ENCODE results near the gene ARL8B. TPM values are rescaled to one million over a fixed set of nuclear protein-coding genes. Genes with fewer than 3 reads are reported as not detected.
A peak's percentile ranks its signal among the peaks of the same experiment; 100 is the strongest.

The ARL8B gene
- polyA plus RNA-seq, 4 donors, result 25.0 to 70.4 (median 31.6) TPM

DNA sequence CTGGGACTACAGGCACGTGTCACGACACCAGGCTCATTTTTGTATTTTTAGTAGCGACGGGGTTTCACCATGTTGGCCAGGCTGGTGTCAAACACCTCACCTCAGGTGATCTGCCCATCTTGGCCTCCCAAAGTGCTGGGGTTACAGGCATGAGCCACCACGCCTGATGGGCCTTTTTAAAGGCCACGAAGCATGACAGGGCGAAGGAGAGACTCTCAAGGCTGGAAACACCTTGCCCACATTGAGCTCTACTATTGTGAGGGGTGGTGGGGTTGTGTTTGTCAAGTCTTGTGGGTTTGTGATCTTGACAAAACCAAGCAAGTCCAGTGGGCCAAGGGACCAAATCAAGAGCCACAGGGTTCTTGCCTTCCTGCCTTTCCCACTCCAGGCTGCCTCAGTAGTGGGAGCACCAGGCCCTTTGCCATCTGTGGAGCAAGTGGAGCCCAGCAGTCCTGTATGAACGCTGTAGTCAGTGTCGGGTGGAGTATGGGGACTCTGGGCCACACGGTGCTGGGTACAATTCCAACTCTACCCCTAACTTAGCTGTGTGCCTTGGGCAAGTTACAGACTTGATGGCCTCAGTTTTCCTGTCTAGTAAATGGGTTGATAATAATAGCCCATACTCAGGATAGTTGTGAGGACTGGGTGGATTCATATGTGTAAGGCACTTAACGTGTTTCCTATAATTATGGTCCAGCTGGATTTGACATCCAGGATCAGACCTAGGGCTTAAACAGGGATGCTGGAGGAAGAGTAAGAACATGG lies 98.8 kb downstream of the ARL8B start:
- H3K27ac ChIP-seq (ENCODE audit: low read depth in 1 of 3, low read length in 2 of 3), result no peak overlapping the region
- peaks cover 0 to 13% (median 2%) of the 10 kb centered on the region in 3 donors for H3K4me1 ChIP-seq (ENCODE audit: control insufficient read depth in 3 of 3, insufficient read depth in 2 of 3, low read depth in 1 of 3, low read length in 2 of 3)
- no peaks in the 10 kb centered on the region for H3K27me3 ChIP-seq (ENCODE audit: control insufficient read depth in 3 of 3, insufficient read depth in 3 of 3, low read length in 3 of 3)
- H3K4me3 ChIP-seq (ENCODE audit: low read depth in 1 of 3, low read length in 3 of 3), result no peak overlapping the region
- H3K36me3 ChIP-seq (ENCODE audit: control insufficient read depth in 3 of 3, insufficient read depth in 2 of 3, low read depth in 1 of 3, low read length in 3 of 3), result peaks cover 0 to 16% (median 6%) of the 10 kb centered on the region in 3 donors
- FAIRE-seq (no peak), DNase-seq (no peak)
- WGBS, 3 donors, result 83 to 88% (median 87%) methylated on average over 11 of the region's 11 CpGs
- no peaks in the 10 kb centered on the region for H3K9me3 ChIP-seq (ENCODE audit: control insufficient read depth in 2 of 2, insufficient read depth in 1 of 2, low read depth in 1 of 2, low read length in 1 of 2)

DNA sequence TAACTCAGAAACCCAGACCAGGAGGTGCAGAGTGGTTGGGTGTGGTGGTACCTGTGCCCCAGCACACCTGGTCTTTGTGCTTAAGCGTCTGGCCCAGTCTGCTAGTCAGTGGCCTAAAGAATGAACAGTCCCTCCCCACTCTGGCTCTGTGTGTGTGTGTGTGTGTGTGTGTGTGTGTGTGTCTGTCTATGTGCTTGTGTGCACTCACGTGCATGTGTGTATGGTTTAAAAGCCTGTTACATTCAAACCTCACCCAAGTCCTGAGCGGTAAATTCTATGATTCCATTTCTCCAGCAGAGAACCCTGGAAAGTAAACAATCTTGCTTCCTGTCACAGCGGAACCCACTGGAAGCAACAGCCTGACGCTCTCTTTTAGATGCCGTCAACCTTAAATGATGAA lies 99.6 kb downstream of the ARL8B start:
- H3K36me3 ChIP-seq (ENCODE audit: control insufficient read depth in 3 of 3, insufficient read depth in 2 of 3, low read depth in 1 of 3, low read length in 3 of 3), result peaks cover 0 to 14% (median 3%) of the 10 kb centered on the region in 3 donors
- H3K4me3 ChIP-seq (ENCODE audit: low read depth in 1 of 3, low read length in 3 of 3), result no peak overlapping the region
- peaks cover 0 to 13% (median 2%) of the 10 kb centered on the region in 3 donors for H3K4me1 ChIP-seq (ENCODE audit: control insufficient read depth in 3 of 3, insufficient read depth in 2 of 3, low read depth in 1 of 3, low read length in 2 of 3)
- H3K27ac ChIP-seq (ENCODE audit: low read depth in 1 of 3, low read length in 2 of 3), result no peak overlapping the region
- no peaks in the 10 kb centered on the region for H3K27me3 ChIP-seq (ENCODE audit: control insufficient read depth in 3 of 3, insufficient read depth in 3 of 3, low read length in 3 of 3)
- FAIRE-seq, result no peak
- WGBS, 3 donors, result 48 to 57% (median 52%) methylated on average over 6 of the region's 6 CpGs
- DNase-seq, result peak in 1 of 2 donors; percentile 13
- no peaks in the 10 kb centered on the region for H3K9me3 ChIP-seq (ENCODE audit: control insufficient read depth in 2 of 2, insufficient read depth in 1 of 2, low read depth in 1 of 2, low read length in 1 of 2)

DNA sequence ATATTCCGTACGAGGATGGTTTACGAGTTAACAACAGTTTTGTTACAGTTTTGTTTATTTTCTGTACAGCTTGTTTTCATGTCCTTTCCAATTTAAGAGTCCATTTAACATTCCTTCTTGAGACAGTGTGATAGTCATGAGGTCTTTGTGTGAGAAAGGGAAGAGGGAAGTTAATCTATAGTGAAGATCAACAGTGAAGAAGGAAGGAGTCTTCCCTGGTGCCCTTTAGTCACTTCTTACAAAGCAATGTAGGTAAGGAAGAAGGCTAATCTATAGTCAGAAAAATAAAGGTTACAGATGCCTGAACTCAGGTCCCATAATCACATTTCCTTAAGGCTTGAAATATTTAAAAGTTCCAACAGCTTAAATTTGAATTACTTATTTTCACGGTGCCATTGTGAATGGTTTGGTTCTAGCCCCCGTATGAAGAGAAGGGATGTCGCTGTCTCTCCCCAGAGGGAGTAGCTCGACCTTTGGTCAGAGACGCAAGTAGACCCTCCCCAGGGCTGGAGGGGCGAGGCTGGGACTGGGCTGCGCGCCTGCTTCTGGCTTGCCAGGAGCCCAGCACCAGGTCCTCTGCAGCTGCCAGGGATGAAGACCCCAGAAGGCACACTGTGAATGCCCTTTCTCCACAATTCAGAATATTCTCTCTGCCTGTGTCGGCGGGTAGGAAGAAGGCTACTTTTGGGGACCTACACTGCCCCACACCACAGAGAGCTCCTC lies 100.4 kb downstream of the ARL8B start:
- DNase-seq, result peak in 1 of 2 donors; percentile 15
- H3K27me3 ChIP-seq (ENCODE audit: control insufficient read depth in 3 of 3, insufficient read depth in 3 of 3, low read length in 3 of 3), result no peaks in the 10 kb centered on the region
- H3K4me1 ChIP-seq (ENCODE audit: control insufficient read depth in 3 of 3, insufficient read depth in 2 of 3, low read depth in 1 of 3, low read length in 2 of 3), result peaks cover 0 to 13% (median 0%) of the 10 kb centered on the region in 3 donors
- H3K9me3 ChIP-seq (ENCODE audit: control insufficient read depth in 2 of 2, insufficient read depth in 1 of 2, low read depth in 1 of 2, low read length in 1 of 2), result no peaks in the 10 kb centered on the region
- no peak overlapping the region for H3K27ac ChIP-seq (ENCODE audit: low read depth in 1 of 3, low read length in 2 of 3)
- FAIRE-seq, result no peak
- 43 to 74% (median 47%) methylated on average over 13 of the region's 13 CpGs for WGBS, 3 donors
- H3K36me3 ChIP-seq (ENCODE audit: control insufficient read depth in 3 of 3, insufficient read depth in 2 of 3, low read depth in 1 of 3, low read length in 3 of 3), result peaks cover 0 to 14% (median 0%) of the 10 kb centered on the region in 3 donors
- no peak overlapping the region for H3K4me3 ChIP-seq (ENCODE audit: low read depth in 1 of 3, low read length in 3 of 3)

DNA sequence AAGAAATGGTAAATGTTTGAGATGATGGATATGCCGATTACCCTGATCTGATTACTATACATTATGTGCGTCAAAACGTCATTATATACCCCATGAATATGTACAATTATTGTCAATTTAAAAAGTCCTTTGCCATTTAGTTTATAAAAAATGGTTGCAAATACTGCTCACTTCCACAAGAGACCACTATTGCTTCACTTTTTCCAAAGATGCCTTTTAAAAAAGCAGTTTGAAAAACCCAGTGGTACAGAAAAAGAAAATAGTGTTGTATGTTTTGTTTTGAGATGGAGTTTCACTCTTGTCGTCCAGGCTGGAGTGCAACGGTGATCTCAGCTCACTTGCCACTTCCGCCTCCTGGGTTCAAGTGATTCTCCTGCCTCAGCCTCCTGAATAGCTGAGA lies 104.7 kb downstream of the ARL8B start:
- DNase-seq, result peak in 1 of 2 donors; percentile 17
- 39 to 45% (median 41%) methylated on average over 6 of the region's 6 CpGs for WGBS, 3 donors
- no peaks in the 10 kb centered on the region for H3K36me3 ChIP-seq (ENCODE audit: control insufficient read depth in 3 of 3, insufficient read depth in 2 of 3, low read depth in 1 of 3, low read length in 3 of 3)
- peaks cover 0 to 2% (median 0%) of the 10 kb centered on the region in 3 donors for H3K27me3 ChIP-seq (ENCODE audit: control insufficient read depth in 3 of 3, insufficient read depth in 3 of 3, low read length in 3 of 3)
- H3K4me3 ChIP-seq (ENCODE audit: low read depth in 1 of 3, low read length in 3 of 3), result no peak overlapping the region
- H3K4me1 ChIP-seq (ENCODE audit: control insufficient read depth in 3 of 3, insufficient read depth in 2 of 3, low read depth in 1 of 3, low read length in 2 of 3), result peaks cover 0 to 7% (median 0%) of the 10 kb centered on the region in 3 donors
- H3K27ac ChIP-seq (ENCODE audit: low read depth in 1 of 3, low read length in 2 of 3), result no peak overlapping the region
- FAIRE-seq, result no peak
- H3K9me3 ChIP-seq (ENCODE audit: control insufficient read depth in 2 of 2, insufficient read depth in 1 of 2, low read depth in 1 of 2, low read length in 1 of 2), result no peaks in the 10 kb centered on the region

DNA sequence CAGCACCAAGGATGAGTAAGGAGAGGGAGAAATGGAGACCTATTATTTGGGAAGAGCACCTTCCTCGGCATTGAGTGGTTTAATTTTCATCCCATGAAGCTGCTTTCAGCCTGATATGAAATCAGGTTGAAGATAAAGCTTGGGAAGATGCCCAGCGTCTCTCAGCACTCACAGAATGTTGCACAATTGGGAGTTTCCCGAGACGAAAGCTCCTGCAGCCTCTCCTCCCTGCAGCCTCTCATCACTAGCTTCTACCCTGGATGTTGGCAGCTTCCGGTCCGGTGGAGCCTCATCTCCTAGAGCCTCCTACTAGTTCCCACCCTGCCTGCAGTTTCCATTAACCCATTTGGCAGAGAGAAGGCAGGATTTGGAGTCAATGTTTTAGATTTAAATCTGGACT lies 105.7 kb downstream of the ARL8B start:
- WGBS, 3 donors, result 66 to 74% (median 67%) methylated on average over 6 of the region's 6 CpGs
- no peak for FAIRE-seq

DNA sequence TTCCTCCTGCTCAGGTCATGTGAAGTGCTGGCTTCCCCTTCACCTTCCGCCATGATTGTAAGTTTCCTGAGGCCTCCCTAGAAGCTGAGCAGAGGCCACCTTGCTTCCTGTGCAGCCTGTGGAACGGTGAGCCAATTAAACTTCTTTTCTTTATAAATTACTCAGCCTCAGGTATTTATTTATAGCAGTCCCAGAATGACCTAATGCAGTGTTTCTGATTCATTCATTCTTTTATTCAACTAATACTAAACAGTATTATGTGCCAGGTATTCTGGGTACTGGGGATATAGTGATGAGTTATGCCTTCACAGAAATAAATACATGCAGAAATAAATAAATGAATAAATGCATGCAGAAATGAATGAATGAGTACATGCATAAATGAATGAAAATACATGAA lies 107.3 kb downstream of the ARL8B start:
- FAIRE-seq (no peak), DNase-seq (no peak)
- H3K27ac ChIP-seq (ENCODE audit: low read depth in 1 of 3, low read length in 2 of 3), result no peak overlapping the region
- no peaks in the 10 kb centered on the region for H3K4me1 ChIP-seq (ENCODE audit: control insufficient read depth in 3 of 3, insufficient read depth in 2 of 3, low read depth in 1 of 3, low read length in 2 of 3)
- no peak overlapping the region for H3K4me3 ChIP-seq (ENCODE audit: low read depth in 1 of 3, low read length in 3 of 3)
- 60 to 68% (median 60%) methylated on average over 2 of the region's 2 CpGs for WGBS, 3 donors
- no peaks in the 10 kb centered on the region for H3K9me3 ChIP-seq (ENCODE audit: control insufficient read depth in 2 of 2, insufficient read depth in 1 of 2, low read depth in 1 of 2, low read length in 1 of 2)
- H3K36me3 ChIP-seq (ENCODE audit: control insufficient read depth in 3 of 3, insufficient read depth in 2 of 3, low read depth in 1 of 3, low read length in 3 of 3), result no peaks in the 10 kb centered on the region
- peaks cover 0 to 3% (median 0%) of the 10 kb centered on the region in 3 donors for H3K27me3 ChIP-seq (ENCODE audit: control insufficient read depth in 3 of 3, insufficient read depth in 3 of 3, low read length in 3 of 3)

More for the DNA sequence above, 105.7 kb downstream of the ARL8B start:
- no peak for DNase-seq
- no peaks in the 10 kb centered on the region for H3K36me3 ChIP-seq (ENCODE audit: control insufficient read depth in 3 of 3, insufficient read depth in 2 of 3, low read depth in 1 of 3, low read length in 3 of 3)
- H3K4me1 ChIP-seq (ENCODE audit: control insufficient read depth in 3 of 3, insufficient read depth in 2 of 3, low read depth in 1 of 3, low read length in 2 of 3), result peaks cover 0 to 2% (median 0%) of the 10 kb centered on the region in 3 donors
- H3K4me3 ChIP-seq (ENCODE audit: low read depth in 1 of 3, low read length in 3 of 3), result no peak overlapping the region
- H3K9me3 ChIP-seq (ENCODE audit: control insufficient read depth in 2 of 2, insufficient read depth in 1 of 2, low read depth in 1 of 2, low read length in 1 of 2), result no peaks in the 10 kb centered on the region
- no peak overlapping the region for H3K27ac ChIP-seq (ENCODE audit: low read depth in 1 of 3, low read length in 2 of 3)
- peaks cover 0 to 3% (median 0%) of the 10 kb centered on the region in 3 donors for H3K27me3 ChIP-seq (ENCODE audit: control insufficient read depth in 3 of 3, insufficient read depth in 3 of 3, low read length in 3 of 3)

Other genes with a start within 250 kb of the ARL8B start
- gene BHLHE40, start 142.9 kb upstream of the ARL8B start, polyA plus RNA-seq, result 10 to 100 TPM in 3 of 4 donors, 1 to 10 TPM in 1; 6.3 to 93.3 (median 19.7) TPM
- gene EDEM1, start 65.4 kb downstream of the ARL8B start, polyA plus RNA-seq, result 10 to 100 TPM in 2 of 4 donors, 1 to 10 TPM in 2; 4.0 to 27.1 (median 9.1) TPM

Measured in small intestine (tissue), 7 donors.